Measurements from ENCODE around the gene KAT2B. TPM values are rescaled to one million over a fixed set of nuclear protein-coding genes. Genes with fewer than 3 reads are reported as not detected.

Gene KAT2B
- total and polyA plus RNA-seq, 2 of the 13 experiments (the other 11 are each of a cell fraction or from before 2014, with no cell fraction given): 0.97 to 1.7 TPM

GRCh38 chr3:20083253-20083652, 43.0 kb downstream of the KAT2B start (continued):
- TF ChIP-seq ZNF30 (CRISPR knock-in tag; IDR thresholded peaks at IDR 0.05) (no peak), ZBTB44 (CRISPR knock-in tag; IDR thresholded peaks at IDR 0.05) (no peak), ZNF563 (CRISPR knock-in tag; IDR thresholded peaks at IDR 0.05) (no peak), ZNF710 (CRISPR knock-in tag; IDR thresholded peaks at IDR 0.05; ENCODE audit: borderline replicate concordance) (no peak), SP1 (IDR thresholded peaks at IDR 0.05) (no peak), SP1 (CRISPR knock-in tag; IDR thresholded peaks at IDR 0.05) (no peak), ATF4 (CRISPR knock-in tag; IDR thresholded peaks at IDR 0.05) (no peak), ZNF329 (CRISPR knock-in tag; IDR thresholded peaks at IDR 0.05; ENCODE audit: low read depth) (no peak), ZNF841 (CRISPR knock-in tag; IDR thresholded peaks at IDR 0.05; ENCODE audit: borderline replicate concordance) (no peak), ZNF510 (CRISPR knock-in tag; IDR thresholded peaks at IDR 0.05; ENCODE audit: low read depth) (no peak), RERE (CRISPR knock-in tag; IDR thresholded peaks at IDR 0.05; ENCODE audit: low read depth) (no peak), KDM5A (IDR thresholded peaks at IDR 0.05; ENCODE audit: borderline replicate concordance, low read length) (no peak), TERF1 (CRISPR knock-in tag; IDR thresholded peaks at IDR 0.05) (no peak)
